Neuron (in vitro differentiated cells): ENCODE measurements around the gene PTMA.

Source experiments
- H2AFZ ChIP-seq: one replicate; pipeline ENCODE4 v1.6.1; 2013; ENCODE audit warnings: low read depth, mild to moderate bottlenecking, inconsistent platforms, low read length, moderate library complexity
- H3K27me3 ChIP-seq: one replicate; pipeline ENCODE4 v1.6.1; 2013; ENCODE audit warnings: low read length; ENCODE audit not compliant: insufficient read depth
- H3K36me3 ChIP-seq: one replicate; pipeline ENCODE4 v1.6.1; 2013; ENCODE audit warnings: low read length; ENCODE audit not compliant: insufficient read depth
- H3K4me1 ChIP-seq: one replicate; pipeline ENCODE4 v1.6.1; 2013; ENCODE audit warnings: low read length; ENCODE audit not compliant: insufficient read depth
- H3K4me3 ChIP-seq: 2 replicates; pipeline ENCODE4 v1.5.1; 2013; ENCODE audit warnings: mild to moderate bottlenecking, low read length, moderate library complexity
- H3K9me3 ChIP-seq: one replicate; pipeline ENCODE4 v1.6.1; 2013; ENCODE audit warnings: low read length

The PTMA gene

DNA sequence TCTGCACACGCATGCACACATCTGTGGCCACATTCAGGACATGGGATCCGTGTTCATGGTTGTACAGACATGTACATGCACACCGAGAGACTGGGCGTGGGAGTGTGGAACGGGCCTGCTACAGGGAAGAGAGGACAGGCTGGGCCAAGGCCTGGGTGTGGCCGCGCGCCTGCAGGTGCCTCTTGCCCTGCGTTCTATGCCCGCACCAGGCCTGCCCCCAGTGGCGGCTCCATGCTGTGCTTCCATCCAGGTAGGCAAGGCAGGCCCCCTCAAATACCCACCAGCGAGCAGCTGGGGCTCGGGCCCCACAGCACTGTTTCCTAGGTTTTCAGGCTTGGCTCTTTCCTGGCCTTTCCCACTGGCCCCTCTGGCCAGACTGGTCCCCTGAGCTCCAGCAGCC lies 15.5 kb upstream of the PTMA start:
- H3K27me3 ChIP-seq: no peaks in the 10 kb centered on the region
- H3K36me3 ChIP-seq: no peaks in the 10 kb centered on the region
- no peaks in the 10 kb centered on the region for H3K4me1 ChIP-seq
- no peaks in the 10 kb centered on the region for H3K9me3 ChIP-seq
- no peak overlapping the region for H3K4me3 ChIP-seq
- no peak overlapping the region for H2AFZ ChIP-seq

DNA sequence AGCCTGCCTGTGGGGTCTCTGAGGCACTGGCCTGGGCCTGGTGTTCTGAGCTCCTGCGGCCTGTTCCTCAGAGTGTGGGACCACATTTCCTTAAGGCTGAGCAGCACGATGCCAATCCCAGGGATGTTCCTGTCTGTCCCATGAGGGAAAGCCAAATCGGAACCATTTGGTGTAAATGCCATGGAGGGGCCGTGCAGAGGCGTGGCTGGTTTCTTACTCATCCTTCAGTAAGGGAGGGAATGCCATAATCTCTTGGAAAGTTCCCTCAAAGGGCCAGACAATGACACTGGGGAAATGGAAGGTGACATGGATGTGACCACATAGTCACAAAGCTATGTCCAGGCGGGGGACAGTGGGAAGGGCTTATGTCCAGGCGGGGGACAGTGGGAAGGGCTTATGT lies 14.4 kb upstream of the PTMA start:
- Histone ChIP-seq H3K36me3 (no peaks in the 10 kb centered on the region), H3K9me3 (no peaks in the 10 kb centered on the region), H3K27me3 (no peaks in the 10 kb centered on the region), H2AFZ (no peak overlapping the region), H3K4me3 (no peak overlapping the region), H3K4me1 (no peaks in the 10 kb centered on the region)

DNA sequence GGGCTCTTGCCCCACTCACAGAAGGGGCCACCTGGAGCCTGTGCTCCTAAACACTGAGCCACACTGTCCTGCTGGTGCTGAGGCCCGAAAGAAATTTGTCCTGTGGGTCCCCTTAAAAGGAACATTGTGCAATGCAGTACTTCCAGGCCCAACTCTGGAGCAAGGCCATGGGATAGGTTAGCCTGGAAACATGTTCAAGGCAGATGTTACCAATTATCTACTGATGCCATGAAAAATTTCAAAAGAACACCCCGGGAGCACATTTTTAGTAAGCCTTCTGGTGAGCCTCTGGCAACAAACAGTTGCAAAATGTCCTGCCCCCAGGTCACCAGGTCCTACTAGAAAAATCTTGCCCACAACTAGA lies 12.3 kb upstream of the PTMA start:
- Histone ChIP-seq H3K9me3 (no peaks in the 10 kb centered on the region), H3K4me1 (no peaks in the 10 kb centered on the region), H3K4me3 (no peak overlapping the region), H3K36me3 (no peaks in the 10 kb centered on the region), H3K27me3 (no peaks in the 10 kb centered on the region), H2AFZ (no peak overlapping the region)

DNA sequence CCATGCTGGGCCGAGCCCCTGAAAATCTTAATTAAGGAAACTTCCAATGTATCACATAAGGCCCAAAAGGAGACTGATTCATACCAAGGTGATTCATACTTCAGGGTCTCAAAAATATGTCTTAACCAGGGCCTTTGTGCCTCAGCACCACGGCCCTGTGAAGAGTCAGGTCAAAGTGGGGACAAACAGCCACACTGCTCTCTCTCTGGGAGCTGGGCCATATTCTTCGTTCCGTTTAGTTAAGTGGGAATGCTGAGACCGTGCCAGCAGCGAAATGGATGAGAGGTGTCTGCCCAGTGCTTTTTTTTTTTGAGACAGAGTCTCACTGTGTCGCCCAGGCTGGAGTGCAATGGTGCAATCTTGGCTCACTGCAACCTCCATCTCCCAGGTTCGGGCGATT lies 9.3 kb upstream of the PTMA start:
- Histone ChIP-seq H3K36me3 (no peaks in the 10 kb centered on the region), H3K27me3 (no peaks in the 10 kb centered on the region), H3K4me1 (no peaks in the 10 kb centered on the region), H3K9me3 (no peaks in the 10 kb centered on the region), H3K4me3 (no peak overlapping the region), H2AFZ (no peak overlapping the region)

DNA sequence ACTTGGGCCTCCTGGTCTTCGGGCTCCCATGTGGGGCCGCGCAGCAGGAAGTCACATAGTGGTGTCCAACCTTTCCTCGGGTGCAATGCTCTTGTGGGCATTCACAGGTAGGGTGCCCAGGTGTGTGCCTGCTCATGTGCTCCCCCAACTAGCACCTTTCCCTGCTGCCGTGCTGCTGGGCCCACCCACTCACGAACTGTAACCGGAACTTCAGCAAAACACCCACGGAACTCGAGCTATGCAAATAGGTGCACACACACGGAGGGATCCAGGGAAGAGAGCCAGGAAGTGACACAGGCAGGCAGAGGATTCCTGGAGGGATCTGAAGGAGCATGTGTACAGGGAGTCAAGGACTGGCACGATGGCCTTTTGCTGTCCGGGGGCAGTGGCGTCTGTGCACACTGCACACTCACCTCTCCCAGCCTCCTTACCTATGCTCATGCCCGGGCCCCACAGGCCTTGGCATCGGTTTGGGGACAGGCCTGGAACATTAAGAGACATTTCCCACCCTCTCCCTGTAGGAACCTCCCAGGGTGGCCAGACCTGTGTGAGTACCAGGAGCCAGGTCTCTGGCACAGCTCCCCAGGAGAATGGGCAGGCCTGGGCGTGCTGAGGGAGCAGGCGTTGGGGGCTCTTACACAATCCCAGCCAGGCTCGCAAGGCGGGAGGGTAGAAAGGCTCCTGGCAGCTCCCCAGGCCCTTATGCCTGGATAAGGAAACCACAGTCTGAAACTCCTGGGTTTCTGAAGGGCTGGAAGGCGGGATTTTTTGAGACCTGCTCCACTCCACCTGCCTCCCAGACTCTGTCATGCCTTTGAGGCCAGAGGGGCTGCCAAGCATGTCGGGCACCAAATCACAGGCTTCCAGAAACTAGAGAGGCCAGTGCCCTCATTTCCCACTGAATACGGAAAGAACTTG lies 6.6 kb upstream of the PTMA start:
- Histone ChIP-seq H3K9me3 (peaks cover 4% of the 10 kb centered on the region), H2AFZ (no peak overlapping the region), H3K36me3 (no peaks in the 10 kb centered on the region), H3K4me1 (peaks cover 3% of the 10 kb centered on the region), H3K4me3 (no peak overlapping the region), H3K27me3 (no peaks in the 10 kb centered on the region)

DNA sequence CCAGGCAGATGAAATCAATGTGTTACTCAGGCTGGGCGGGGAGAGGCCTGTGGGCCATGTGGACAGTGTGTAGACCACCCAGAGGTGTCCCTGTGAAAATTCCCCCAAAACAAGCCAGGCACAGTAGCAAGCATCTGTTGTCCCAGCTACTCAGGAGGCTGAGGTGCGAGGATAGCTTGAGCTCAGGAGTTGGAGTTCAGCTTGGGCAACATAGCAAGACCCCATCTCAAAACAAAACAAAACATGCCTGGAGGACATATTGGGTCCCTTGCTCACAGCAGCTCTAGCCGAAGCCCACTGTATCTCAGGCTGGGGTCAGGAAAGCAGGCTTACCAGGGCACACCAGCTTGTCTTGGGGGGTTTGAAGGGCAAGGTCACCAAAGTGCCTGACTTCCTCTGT lies 4.3 kb upstream of the PTMA start:
- Histone ChIP-seq H3K9me3 (peaks cover 4% of the 10 kb centered on the region), H3K27me3 (no peaks in the 10 kb centered on the region), H3K36me3 (no peaks in the 10 kb centered on the region), H2AFZ (no peak overlapping the region), H3K4me1 (peaks cover 6% of the 10 kb centered on the region), H3K4me3 (no peak overlapping the region)

DNA sequence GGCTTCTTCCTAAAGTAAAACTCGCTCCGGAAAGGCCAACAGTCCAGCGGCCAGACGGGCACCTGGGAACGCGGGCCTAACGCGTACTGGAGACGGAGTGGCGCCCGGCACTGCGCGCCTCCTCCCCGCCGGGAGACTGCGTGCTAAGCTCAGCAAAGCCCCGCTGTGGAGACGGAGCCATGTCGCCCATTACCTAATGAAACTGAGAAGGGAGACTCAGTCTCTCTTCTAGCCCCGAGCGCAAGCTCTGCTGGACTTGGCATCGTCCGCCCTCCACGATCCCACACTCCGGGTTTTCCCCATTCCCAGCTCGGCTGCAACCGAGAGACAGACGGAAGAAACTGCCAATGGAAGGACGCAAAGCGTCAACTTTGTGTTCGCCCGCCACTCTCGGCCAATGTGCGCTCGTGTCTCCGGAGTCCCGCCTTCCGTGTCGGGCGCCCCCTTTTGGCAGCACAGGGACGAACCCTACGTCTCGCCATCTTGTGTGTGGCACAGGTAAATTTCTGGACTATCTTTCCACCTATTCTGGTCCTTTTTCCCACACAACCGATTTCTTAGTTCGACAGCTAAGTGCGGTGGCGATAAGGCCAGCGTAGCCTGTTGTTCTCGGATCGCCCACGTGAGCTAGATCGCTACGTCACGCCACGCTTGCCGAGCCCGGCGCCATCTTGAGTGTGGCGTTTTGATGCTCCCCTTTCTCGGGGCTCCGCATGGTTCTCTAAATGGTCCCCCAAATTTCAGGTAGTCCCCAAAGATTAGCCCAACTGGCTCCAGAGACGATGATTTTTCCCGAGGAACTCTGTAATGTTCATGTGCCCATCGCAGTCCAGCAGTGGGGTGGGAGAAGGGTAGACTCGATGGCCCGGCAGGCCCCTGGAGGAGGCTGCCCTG lies 1.3 kb upstream of the PTMA start:
- peaks cover 16% of the 10 kb centered on the region for H3K4me1 ChIP-seq
- H3K36me3 ChIP-seq: peaks cover 9% of the 10 kb centered on the region
- H3K4me3 ChIP-seq: peak overlapping the region; percentile 68
- peak overlapping the region; percentile 76 for H2AFZ ChIP-seq
- no peaks in the 10 kb centered on the region for H3K27me3 ChIP-seq
- H3K9me3 ChIP-seq: peaks cover 4% of the 10 kb centered on the region

DNA sequence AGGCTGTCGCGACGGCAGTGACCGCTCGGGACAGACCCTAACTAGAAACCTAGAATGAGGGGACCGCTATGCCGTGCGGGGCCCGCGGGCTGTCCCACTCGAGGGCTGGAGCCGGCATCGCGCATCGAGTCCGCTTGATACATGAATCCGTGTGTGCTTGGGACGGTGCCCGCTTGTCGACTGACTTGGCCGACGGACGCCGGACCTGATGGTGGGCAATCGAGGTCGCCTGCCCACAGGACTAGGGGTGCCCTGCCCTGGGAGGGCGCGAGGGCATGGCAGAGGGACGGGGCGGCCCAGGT lies 749 bp upstream of the PTMA start:
- H3K36me3 ChIP-seq: peaks cover 15% of the 10 kb centered on the region
- no peaks in the 10 kb centered on the region for H3K27me3 ChIP-seq
- H3K4me1 ChIP-seq: peaks cover 22% of the 10 kb centered on the region
- H2AFZ ChIP-seq: peak overlapping the region; percentile 62
- peak overlapping the region; percentile 68 for H3K4me3 ChIP-seq
- peaks cover 4% of the 10 kb centered on the region for H3K9me3 ChIP-seq

DNA sequence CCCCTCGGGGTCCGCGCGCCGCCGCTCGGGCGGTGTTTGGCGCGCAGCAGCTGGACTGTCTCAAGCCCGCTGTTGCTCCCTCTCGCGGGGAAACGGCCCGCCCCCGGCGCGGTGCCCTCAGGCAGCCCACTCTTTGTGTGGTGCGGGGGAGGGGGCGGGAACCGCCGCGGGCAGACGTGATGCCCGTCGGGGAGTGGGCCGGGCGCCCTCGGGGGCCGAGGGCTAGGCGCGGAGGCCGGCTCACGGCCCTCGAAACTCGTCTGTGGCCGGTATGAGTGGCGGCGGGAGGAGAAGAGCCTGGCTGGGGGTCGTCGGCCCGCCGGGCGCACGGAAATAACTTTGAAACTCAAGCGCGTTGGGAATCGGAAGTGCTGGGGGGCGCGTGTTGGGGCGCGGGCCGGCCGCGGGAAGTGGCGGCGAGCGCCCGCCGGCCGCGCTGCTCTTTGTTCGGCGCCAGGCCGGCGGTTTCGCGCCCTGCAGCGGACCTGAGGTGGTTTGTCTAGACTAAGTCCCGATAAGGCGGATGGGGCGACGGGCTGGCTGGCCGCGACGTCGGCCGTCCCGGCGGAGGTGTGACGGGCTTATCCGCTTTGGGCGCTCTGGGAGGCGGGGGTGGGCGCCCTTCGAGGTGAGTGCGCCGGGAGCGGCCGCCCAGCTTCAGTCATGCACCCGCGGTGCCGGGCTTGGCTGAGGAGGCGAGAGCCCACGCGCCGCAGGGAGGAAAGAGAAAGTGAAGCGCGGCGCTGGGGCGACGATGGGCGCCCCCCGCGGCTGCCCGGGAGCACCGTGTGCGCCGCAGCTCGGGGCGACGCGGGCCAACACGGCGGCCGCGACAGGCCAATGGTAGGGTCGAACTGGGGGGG lies 679 bp downstream of the PTMA start:
- H2AFZ ChIP-seq: no peak overlapping the region
- no peaks in the 10 kb centered on the region for H3K27me3 ChIP-seq
- H3K4me1 ChIP-seq: peaks cover 22% of the 10 kb centered on the region

DNA sequence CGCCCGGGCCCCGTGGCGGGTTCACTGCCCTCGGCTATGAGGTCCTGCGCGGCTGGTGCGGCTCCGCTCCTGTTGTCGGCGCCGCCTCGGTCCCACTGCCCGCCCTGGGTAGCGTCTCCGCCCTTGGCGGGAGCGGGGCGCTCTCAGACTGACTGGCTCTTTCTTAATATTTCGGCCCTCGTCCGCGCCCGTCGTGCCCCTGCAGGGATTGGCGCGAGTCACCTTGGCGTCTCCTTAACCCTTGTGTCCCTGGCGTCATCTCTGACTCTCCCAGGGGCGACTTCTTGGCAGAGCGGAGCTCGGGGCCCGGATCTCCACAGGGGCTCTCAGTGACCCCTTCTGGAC lies 1.3 kb downstream of the PTMA start:
- no peak overlapping the region for H2AFZ ChIP-seq
- no peaks in the 10 kb centered on the region for H3K27me3 ChIP-seq
- H3K9me3 ChIP-seq: peaks cover 4% of the 10 kb centered on the region
- H3K4me1 ChIP-seq: peaks cover 22% of the 10 kb centered on the region
- H3K4me3 ChIP-seq: peak overlapping the region; percentile 83
- peaks cover 24% of the 10 kb centered on the region for H3K36me3 ChIP-seq

More for the DNA sequence above, 679 bp downstream of the PTMA start:
- Histone ChIP-seq H3K4me3 (peak overlapping the region; percentile 83), H3K36me3 (peaks cover 22% of the 10 kb centered on the region), H3K9me3 (peaks cover 4% of the 10 kb centered on the region)

DNA sequence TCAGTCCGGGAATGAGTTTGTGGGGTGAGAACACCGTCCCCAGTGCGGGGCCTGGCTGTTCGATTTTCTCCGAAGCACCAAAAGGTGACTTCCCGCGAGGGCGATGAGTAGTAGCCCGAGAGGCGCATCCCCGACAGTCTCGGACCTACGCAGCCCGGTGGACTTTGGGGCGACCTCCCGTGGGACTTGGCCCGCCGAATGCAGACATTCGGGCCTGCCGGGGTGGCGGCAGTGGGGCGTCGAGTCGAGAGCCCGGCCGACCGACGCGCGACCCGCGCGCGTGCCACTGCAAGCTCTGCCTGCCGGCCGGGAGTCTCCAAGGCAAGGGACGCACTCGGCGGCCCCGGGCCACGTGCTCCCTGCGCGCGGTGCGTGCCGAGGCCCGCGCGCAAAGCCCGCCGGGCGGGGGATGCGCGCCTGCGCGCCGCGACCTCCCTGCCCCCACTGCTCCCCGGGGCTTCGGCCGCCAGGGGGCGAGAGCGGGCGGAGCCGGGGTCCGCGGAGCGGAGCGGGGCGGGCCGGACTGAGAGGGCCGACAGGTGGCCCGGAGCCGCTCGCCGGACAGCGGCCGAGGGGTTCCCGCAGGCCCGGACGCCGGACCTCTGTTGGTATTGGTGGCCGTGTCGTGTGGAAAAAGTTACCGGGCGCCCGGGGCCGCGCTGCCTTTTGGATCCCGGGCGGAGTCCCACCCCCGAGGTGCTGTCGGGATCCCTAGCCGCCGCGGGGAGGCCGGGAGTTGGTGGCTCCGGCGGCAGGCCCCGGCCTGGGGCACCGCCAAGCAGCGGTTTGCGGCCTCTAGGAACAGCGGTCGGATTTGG lies 1.9 kb downstream of the PTMA start:
- H3K27me3 ChIP-seq: no peaks in the 10 kb centered on the region
- H3K9me3 ChIP-seq: peaks cover 2% of the 10 kb centered on the region
- peaks cover 22% of the 10 kb centered on the region for H3K4me1 ChIP-seq
- H2AFZ ChIP-seq: no peak overlapping the region
- H3K4me3 ChIP-seq: peak overlapping the region; percentile 83
- peaks cover 24% of the 10 kb centered on the region for H3K36me3 ChIP-seq
